Peyer's patch (tissue), 4 donors: ENCODE results near the gene ANKS3. TPM values are rescaled to one million over a fixed set of nuclear protein-coding genes. Genes with fewer than 3 reads are reported as not detected.

Experiments
- DNase-seq, 3 donors: peaks; one replicate each; pipeline ENCODE4 v3.0.0-alpha.2; 2017 to 2019
- H3K27ac ChIP-seq, 4 donors: fragments of 200-600 bp; sonication (generic); one replicate each; pipeline ENCODE4 v1.5.1; 2016 to 2019
- H3K27me3 ChIP-seq, 2 donors: fragments of 200-600 bp; sonication (generic); one replicate each; pipeline ENCODE4 v1.5.1; 2019
- H3K36me3 ChIP-seq, 3 donors: fragments of 200-600 bp; sonication (generic); one replicate each; pipeline ENCODE4 v1.5.1; 2016 to 2019
- H3K4me1 ChIP-seq, 4 donors: fragments of 200-600 bp; sonication (generic); one replicate each; pipeline ENCODE4 v1.5.1; 2016 to 2019
- H3K4me3 ChIP-seq, 4 donors: fragments of 200-600 bp; sonication (generic); 1 replicate in 3 of 4; 2 replicates in 1 of 4; pipeline ENCODE4 v1.5.1; 2016 to 2019; ENCODE audit warnings: mild to moderate bottlenecking in 1 of 4
- H3K9me3 ChIP-seq, 4 donors: fragments of 200-600 bp; sonication (generic); one replicate each; pipeline ENCODE4 v1.5.1; 2016 to 2019; ENCODE audit warnings: mild to moderate bottlenecking in 1 of 4
- POLR2A ChIP-seq, 2 donors: fragments of 450-650 bp; IDR thresholded peaks; one replicate each; pipeline ENCODE4 v1.5.1; 2017; ENCODE audit warnings: antibody characterized with exemption in 2 of 2, mild to moderate bottlenecking in 2 of 2, moderate library complexity in 2 of 2
- total RNA-seq, 4 donors: library from RNA; depleted of rRNA; stranded (reverse); fragments of >200 nt; gene quantifications; one replicate each; pipeline ENCODE4 v1.1.0, GENCODE V29; 2016
- TF ChIP-seq, protein P1 (sequence below), 6 experiments: fragments of 450-650 bp in 4 of 6; fragments of 200-600 bp in 2 of 6; sonication (generic) in 1 of 6; IDR thresholded peaks; one replicate each; pipeline ENCODE4 v1.5.1; 2017 to 2019; ENCODE audit warnings: antibody characterized with exemption in 6 of 6, mild to moderate bottlenecking in 3 of 6, moderate library complexity in 1 of 6

The ANKS3 gene
- total RNA-seq, 4 donors from 2014 or later: 20.8 to 42.9 (median 36.6) TPM

DNA sequence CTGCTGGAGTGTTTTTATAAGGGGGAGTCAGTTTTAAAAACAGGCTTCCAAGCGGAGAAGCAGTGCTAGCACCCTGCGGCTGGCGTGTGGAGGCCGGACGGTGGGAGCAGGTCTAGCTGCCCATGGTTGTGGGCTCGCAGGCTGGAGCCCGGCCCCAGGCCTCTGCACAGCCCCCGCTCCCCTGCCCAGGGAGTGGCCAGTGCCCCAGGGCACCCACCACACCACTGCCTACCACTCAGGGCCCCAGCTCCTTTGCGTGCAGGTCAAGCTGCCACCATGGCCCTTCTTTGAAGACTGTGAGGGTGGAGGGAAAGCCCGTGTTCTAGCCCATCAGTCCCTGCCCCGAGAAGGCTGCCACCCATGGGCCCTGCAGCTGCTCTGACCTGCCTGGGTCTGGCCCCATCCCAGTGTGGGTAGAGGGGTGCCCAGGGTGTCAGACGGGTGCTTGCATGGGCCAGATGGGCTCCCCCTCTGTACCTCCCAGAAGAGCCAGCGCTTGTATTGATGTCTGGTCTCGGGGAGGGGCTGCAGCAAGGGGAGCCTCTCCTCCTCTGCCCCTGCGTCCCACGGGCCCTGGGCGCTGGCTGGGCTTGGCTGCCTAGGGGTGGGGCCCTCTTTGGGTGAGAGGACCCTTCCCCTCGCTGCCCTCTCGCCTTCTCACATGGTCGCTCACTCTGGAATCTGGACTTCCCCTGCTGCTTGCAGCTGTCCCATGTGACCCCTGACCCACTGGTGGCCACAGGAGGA lies 42.2 kb downstream of the ANKS3 start:
- H3K36me3 ChIP-seq: peaks cover 0 to 50% (median 0%) of the 10 kb centered on the region in 3 donors
- no peaks in the 10 kb centered on the region for H3K9me3 ChIP-seq
- H3K27ac ChIP-seq: no peak overlapping the region
- DNase-seq: peak in 1 of 3 donors; percentile 50
- peaks cover 5 to 25% (median 18%) of the 10 kb centered on the region in 4 donors for H3K4me1 ChIP-seq
- H3K4me3 ChIP-seq: no peak overlapping the region
- H3K27me3 ChIP-seq: no peaks in the 10 kb centered on the region
- TF ChIP-seq, protein P1, sequence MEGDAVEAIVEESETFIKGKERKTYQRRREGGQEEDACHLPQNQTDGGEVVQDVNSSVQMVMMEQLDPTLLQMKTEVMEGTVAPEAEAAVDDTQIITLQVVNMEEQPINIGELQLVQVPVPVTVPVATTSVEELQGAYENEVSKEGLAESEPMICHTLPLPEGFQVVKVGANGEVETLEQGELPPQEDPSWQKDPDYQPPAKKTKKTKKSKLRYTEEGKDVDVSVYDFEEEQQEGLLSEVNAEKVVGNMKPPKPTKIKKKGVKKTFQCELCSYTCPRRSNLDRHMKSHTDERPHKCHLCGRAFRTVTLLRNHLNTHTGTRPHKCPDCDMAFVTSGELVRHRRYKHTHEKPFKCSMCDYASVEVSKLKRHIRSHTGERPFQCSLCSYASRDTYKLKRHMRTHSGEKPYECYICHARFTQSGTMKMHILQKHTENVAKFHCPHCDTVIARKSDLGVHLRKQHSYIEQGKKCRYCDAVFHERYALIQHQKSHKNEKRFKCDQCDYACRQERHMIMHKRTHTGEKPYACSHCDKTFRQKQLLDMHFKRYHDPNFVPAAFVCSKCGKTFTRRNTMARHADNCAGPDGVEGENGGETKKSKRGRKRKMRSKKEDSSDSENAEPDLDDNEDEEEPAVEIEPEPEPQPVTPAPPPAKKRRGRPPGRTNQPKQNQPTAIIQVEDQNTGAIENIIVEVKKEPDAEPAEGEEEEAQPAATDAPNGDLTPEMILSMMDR (IDR thresholded peaks at IDR 0.05): no peak
- TF ChIP-seq POLR2A (IDR thresholded peaks at IDR 0.05): no peak

DNA sequence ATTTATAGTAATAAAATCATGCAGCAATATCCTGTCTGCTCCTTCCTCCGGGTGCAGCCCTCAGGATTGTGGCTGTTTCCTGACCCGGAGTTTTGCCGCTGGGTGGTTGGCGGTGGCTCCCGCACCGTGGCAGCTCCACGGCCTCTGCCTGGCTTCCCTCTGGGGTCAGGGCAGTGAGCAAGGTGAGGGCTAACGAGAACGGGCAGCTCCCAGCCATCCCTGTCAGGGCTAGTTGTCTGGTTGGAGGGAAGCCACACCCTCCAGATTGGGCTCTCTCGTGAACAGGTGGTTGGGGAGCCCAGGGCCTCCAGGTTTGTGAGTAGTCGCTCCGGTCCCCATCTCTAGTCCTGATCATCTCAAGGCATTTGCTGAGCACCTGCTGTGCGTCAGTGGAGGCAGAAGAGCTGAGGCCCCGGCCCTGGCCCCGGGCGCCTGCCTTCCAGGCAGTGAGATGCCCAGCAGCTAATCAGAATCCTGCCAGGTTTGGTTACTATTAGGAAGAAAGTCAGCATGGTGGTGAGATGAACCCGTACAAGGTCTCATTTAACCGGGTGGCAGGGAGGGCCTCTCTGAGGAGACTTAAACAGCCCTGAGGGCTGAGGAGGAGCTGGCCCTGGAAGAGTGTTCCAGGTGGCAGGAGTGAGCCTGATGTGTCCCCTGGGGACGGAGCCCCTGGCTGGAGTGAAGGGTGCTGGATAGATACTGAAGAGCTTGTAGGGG lies 43.0 kb downstream of the ANKS3 start:
- Histone ChIP-seq H3K9me3 (no peaks in the 10 kb centered on the region), H3K27me3 (no peaks in the 10 kb centered on the region), H3K4me1 (peaks cover 5 to 25% (median 18%) of the 10 kb centered on the region in 4 donors), H3K27ac (no peak overlapping the region), H3K36me3 (peaks cover 0 to 50% (median 0%) of the 10 kb centered on the region in 3 donors), H3K4me3 (no peak overlapping the region)
- peak in 1 of 3 donors; percentile 50 for DNase-seq
- TF ChIP-seq, protein P1 (IDR thresholded peaks at IDR 0.05): no peak
- no peak for TF ChIP-seq POLR2A (IDR thresholded peaks at IDR 0.05)

DNA sequence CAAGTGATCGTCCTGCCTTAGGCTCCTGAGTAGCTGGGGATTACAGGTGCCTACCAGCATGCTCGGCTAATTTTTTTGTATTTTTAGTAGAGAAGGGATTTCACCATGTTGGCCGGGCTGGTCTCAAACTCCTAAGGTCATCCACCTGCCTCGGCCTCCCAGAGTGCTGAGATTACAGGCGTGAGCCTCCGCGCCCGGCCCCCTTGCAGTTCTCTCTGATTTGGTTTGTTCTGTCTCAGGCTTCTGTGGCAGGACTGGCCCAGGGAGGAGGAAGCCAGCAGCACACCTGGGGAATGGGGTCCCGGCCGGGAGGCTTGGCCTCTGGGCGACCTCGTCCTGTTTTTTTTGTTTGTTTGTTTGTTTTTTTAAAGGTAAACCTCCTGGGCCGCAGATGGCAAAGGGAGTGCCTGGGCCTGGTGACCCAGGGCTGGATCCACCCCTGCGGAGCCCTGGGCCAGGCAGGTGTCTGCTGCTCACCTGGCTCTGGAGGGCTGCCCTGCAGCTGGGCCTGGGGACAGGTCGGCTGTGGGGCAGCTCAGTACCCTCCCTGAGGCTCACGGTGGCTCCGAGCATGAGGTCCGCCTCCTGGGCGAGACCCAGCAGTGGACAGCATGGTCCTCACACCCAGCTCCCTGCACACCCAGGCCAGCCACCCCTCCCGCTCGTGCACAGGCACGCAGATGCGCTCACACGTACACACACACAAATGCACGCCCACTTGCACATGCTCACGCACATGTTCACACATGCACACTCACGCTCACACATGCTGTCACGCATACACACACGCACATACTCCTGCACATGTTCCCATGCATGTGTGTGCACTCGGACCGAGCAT lies 44.0 kb downstream of the ANKS3 start:
- H3K4me3 ChIP-seq: no peak overlapping the region
- no peak for DNase-seq
- TF ChIP-seq, protein P1 (IDR thresholded peaks at IDR 0.05): no peak
- no peak for TF ChIP-seq POLR2A (IDR thresholded peaks at IDR 0.05)
- no peaks in the 10 kb centered on the region for H3K27me3 ChIP-seq
- H3K4me1 ChIP-seq: peaks cover 5 to 23% (median 16%) of the 10 kb centered on the region in 4 donors
- H3K27ac ChIP-seq: no peak overlapping the region
- no peaks in the 10 kb centered on the region for H3K9me3 ChIP-seq
- peaks cover 0 to 50% (median 0%) of the 10 kb centered on the region in 3 donors for H3K36me3 ChIP-seq

- TF ChIP-seq POLR2A (IDR thresholded peaks at IDR 0.05): no peak
- TF ChIP-seq, protein P1 (IDR thresholded peaks at IDR 0.05): no peak
- Histone ChIP-seq H3K27me3 (no peaks in the 10 kb centered on the region), H3K4me1 (peaks cover 0 to 14% (median 10%) of the 10 kb centered on the region in 4 donors), H3K36me3 (peaks cover 0 to 55% (median 0%) of the 10 kb centered on the region in 3 donors), H3K4me3 (no peak overlapping the region), H3K9me3 (no peaks in the 10 kb centered on the region), H3K27ac (no peak overlapping the region)
- DNase-seq: peak in 1 of 3 donors; percentile 48
These were observed 44.9 kb downstream of the ANKS3 start for GRCh38 chr16:4689091-4689671.

DNA sequence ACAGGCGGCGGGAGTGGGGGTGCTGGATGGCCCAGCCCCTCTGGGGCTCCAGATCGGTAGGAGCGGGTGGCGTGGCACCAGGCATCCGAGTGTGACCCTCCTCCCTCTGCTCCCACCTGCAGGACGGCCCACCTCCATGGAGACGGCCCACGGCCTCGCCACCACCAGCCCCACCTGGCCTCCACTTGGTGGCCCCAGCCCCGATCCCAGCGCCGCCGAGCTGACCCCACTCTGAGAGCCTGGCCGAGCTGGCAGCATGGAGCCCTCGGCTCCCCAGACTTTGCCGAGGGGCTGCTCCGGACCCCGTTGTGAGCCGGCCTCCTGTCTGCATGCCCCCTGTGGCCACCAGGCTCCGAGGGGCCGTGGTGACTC lies 45.4 kb downstream of the ANKS3 start:
- no peaks in the 10 kb centered on the region for H3K9me3 ChIP-seq
- H3K27ac ChIP-seq: no peak overlapping the region
- H3K4me3 ChIP-seq: no peak overlapping the region
- peaks cover 0 to 60% (median 0%) of the 10 kb centered on the region in 3 donors for H3K36me3 ChIP-seq
- no peak for TF ChIP-seq POLR2A (IDR thresholded peaks at IDR 0.05)
- TF ChIP-seq, protein P1 (IDR thresholded peaks at IDR 0.05): no peak
- no peaks in the 10 kb centered on the region for H3K27me3 ChIP-seq
- DNase-seq: no peak
- peaks cover 0 to 12% (median 9%) of the 10 kb centered on the region in 4 donors for H3K4me1 ChIP-seq
